Mucosa of stomach (tissue), 1 donor: ENCODE data around the gene CACNA2D3.
"Not testable (repeated sequence)": the region's sequence is repeated elsewhere in the genome, so short reads cannot be mapped to it uniquely, and the experiment has no call there.

Experiments used
- H3K27me3 ChIP-seq: one replicate; pipeline ENCODE4 v1.7.0; 2013; ENCODE audit warnings: mild to moderate bottlenecking, low read length; ENCODE audit not compliant: control insufficient read depth, insufficient read depth
- H3K36me3 ChIP-seq: one replicate; pipeline ENCODE4 v1.7.0; 2013; ENCODE audit warnings: low read length; ENCODE audit not compliant: control insufficient read depth, insufficient read depth
- H3K4me1 ChIP-seq: one replicate; pipeline ENCODE4 v1.7.0; 2013; ENCODE audit warnings: mild to moderate bottlenecking, low read length; ENCODE audit not compliant: control insufficient read depth, insufficient read depth
- H3K4me3 ChIP-seq: one replicate; pipeline ENCODE4 v1.7.0; 2013; ENCODE audit warnings: low read length
- H3K9ac ChIP-seq: one replicate; pipeline ENCODE4 v1.7.0; 2013; ENCODE audit warnings: mild to moderate bottlenecking, low read length, moderate library complexity
- H3K9me3 ChIP-seq: one replicate; pipeline ENCODE4 v1.7.0; 2013; ENCODE audit warnings: mild to moderate bottlenecking, low read length, moderate library complexity; ENCODE audit not compliant: control insufficient read depth
- donor health status: Pancreatic carcinoma.

Gene CACNA2D3

DNA sequence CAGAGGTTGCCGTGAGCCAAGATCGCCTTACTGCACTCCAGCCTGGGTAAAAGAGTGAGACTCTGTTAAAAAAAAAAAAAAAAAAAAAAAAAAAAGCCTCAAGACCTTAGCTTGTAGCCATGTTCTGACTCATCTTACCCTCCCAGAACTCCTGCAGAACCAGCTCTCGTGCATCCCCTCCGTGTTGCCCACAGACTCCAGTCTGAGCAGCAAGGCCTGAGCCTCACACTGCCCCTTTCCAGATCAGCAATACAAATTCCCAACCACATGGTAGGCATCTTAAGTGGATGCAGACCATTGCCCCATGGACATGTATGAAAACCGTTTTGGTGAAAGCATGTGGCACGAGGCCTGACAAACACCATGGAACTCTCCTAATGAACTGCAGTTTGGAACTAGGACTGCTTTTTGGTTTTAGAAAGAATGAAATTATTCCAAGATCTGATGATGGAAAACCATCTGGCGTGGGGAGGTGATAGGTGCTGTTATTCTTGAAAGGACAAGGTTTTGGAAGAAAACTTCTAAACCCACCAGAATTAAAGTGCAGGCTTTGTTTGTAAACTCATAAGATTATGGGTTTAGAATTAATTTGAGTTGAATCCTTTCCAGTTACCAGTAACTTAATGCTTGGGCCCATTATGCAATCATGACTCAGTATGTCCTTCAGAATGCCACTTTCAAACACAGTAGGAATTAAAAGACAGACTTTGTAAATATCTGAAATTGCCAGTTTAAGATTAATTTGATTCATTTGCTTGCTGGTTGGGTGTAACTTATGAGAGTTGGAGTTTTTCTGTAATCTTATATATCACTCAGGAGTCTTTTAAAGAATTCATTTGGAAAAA is 969.3 kb downstream of the CACNA2D3 start:
- H3K4me1 ChIP-seq = no peaks in the 10 kb centered on the region
- H3K9ac ChIP-seq = no peak overlapping the region
- no peaks in the 10 kb centered on the region for H3K27me3 ChIP-seq
- no peak overlapping the region for H3K4me3 ChIP-seq
- H3K36me3 ChIP-seq = no peaks in the 10 kb centered on the region
- no peaks in the 10 kb centered on the region for H3K9me3 ChIP-seq

DNA sequence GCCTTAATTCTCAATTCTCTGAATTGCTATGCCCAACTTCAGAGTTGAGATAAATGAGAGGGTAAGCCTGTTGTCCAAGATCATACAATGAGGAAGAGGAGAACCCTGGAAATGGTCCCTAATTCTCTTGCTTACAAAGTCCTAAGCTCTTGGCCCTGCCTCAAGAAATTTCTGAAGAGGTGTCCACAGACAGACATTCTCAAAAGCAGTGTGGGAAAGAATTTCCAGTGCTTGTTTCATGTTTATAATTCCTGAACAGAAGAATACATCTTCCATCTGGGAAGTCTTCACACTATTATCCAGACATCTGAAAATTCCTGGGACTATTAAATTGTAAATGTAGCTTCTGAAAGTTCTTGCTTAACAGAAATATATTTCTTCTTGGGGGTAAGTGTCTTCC is 972.3 kb downstream of the CACNA2D3 start:
- H3K4me1 ChIP-seq = no peaks in the 10 kb centered on the region
- H3K9me3 ChIP-seq = no peaks in the 10 kb centered on the region
- no peaks in the 10 kb centered on the region for H3K36me3 ChIP-seq
- no peak overlapping the region for H3K9ac ChIP-seq
- H3K4me3 ChIP-seq = no peak overlapping the region
- H3K27me3 ChIP-seq = no peaks in the 10 kb centered on the region

DNA sequence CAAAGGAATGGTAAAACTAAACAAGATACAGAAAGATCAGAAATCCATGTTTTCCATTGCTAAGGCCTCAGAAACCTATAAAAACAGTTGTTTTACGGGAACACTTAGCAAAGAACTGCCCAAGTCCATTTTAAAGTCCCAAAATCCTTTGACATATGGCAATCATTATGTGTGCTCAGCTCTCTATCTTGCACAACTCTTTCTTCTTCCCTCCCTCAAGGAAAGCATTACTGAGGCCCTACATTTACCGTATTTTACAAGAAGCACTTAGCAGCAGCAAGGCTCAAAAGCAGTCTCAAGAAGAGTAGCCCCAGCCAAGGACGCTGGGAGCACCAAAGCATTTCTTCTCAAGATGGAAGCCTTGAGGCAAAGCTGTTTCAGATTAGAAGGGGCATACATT is 975.1 kb downstream of the CACNA2D3 start:
- Histone ChIP-seq H3K27me3 (no peaks in the 10 kb centered on the region), H3K36me3 (no peaks in the 10 kb centered on the region), H3K9me3 (no peaks in the 10 kb centered on the region), H3K4me1 (no peaks in the 10 kb centered on the region), H3K9ac (no peak overlapping the region), H3K4me3 (no peak overlapping the region)

DNA sequence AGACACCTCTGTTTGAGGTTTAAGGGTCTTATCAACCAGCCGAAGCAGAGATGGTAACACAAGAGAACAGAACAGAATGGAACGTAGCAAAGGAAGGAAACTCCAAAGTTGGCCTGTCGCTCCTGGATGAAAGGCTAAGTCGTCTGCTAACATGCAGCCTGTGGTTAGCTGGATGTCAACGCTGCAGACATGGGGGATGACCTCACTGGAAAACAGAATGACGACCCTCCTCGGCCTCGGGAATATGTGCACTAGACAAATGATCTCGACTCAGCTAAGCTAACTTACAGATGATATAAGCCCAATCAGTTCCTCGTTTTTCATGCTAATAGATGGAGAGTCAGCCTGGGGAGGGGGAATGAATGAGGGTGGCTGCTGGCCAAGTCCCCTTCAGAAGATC is 983.3 kb downstream of the CACNA2D3 start:
- H3K4me1 ChIP-seq = no peaks in the 10 kb centered on the region
- no peaks in the 10 kb centered on the region for H3K9me3 ChIP-seq
- H3K9ac ChIP-seq = no peak overlapping the region
- no peak overlapping the region for H3K4me3 ChIP-seq
- H3K27me3 ChIP-seq = no peaks in the 10 kb centered on the region
- no peaks in the 10 kb centered on the region for H3K36me3 ChIP-seq

DNA sequence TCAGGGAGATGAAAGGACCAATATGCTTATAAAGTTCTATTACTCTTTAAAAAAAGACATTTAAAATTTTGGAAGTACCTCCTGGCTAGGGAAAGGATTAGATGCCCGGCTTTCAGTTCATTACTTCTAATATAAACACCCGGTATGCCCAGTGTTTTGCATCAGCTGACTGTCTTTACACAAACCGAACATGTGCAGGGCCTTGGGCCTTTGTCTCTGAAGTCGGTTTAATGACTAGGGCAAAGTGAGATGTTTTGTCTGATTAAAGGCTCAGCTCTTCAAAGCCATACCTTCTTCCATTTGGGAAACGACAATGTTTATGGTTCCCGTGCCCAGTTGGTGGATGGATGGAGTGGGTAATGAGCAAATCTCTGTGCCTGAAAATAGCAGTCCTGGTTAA is 984.8 kb downstream of the CACNA2D3 start:
- H3K36me3 ChIP-seq = no peaks in the 10 kb centered on the region
- H3K9ac ChIP-seq = no peak overlapping the region
- no peaks in the 10 kb centered on the region for H3K4me1 ChIP-seq
- no peaks in the 10 kb centered on the region for H3K9me3 ChIP-seq
- H3K4me3 ChIP-seq = no peak overlapping the region
- no peaks in the 10 kb centered on the region for H3K27me3 ChIP-seq

DNA sequence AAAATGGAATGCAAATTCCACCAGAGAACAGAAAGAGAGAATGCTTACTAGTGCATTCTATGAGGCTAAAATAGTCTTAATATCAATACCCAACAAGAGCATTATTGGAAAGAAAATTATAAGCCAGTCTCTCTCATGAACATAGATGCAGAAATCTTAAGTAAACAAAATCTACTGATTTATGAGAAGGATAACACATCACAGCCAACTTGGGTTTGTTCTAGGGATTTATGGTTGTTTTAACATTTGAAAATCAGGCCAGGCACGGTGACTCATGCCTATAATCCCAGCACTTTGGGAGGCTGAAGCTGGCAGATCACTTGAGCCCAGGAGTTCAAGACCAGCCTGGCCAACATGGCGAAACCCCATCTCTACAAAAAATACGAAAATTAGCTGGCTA is 989.6 kb downstream of the CACNA2D3 start:
- not testable (repeated sequence) for H3K27me3 ChIP-seq, H3K9me3 ChIP-seq, H3K9ac ChIP-seq, H3K36me3 ChIP-seq, H3K4me1 ChIP-seq, H3K4me3 ChIP-seq

DNA sequence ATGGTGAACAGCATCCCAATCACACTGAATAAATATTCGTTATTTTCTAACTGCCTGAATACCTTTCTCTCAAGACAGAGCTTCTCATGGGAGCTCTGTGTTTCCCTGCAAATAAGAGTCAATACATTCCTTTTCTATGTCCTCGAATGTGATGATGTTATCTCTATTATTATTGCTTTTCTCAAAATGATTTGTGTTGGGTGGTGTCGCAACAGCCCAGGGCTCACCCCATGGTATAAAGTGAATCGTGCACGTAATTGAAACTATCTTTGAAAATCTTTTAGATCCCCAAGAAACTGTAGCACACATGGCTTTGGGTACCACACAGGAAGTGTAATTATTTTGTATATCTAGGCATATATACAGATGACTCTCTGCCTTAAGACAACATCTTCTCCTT is 996.1 kb downstream of the CACNA2D3 start:
- Histone ChIP-seq H3K9me3 (no peaks in the 10 kb centered on the region), H3K27me3 (no peaks in the 10 kb centered on the region), H3K4me3 (no peak overlapping the region), H3K9ac (no peak overlapping the region), H3K4me1 (no peaks in the 10 kb centered on the region), H3K36me3 (no peaks in the 10 kb centered on the region)

DNA sequence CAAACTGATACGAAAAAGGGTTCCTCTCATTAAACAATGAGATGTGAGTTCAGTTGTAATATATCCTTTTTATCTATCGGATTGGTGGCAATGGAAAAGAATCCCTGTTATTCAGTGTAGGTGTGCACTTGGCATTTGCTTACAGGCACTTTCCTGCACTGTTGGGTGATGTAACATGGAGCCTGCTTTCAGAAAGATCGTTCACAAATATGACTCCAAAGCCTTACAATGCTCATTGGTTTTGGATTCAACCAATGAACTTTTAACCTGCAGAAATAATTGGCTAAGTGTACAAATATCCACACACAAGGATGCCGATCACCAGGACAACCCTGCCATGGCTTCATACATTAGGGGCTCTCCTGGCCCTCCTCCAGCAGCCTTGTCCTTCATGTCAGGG is 996.9 kb downstream of the CACNA2D3 start:
- Histone ChIP-seq H3K4me1 (no peaks in the 10 kb centered on the region), H3K4me3 (no peak overlapping the region), H3K36me3 (no peaks in the 10 kb centered on the region), H3K27me3 (no peaks in the 10 kb centered on the region), H3K9me3 (no peaks in the 10 kb centered on the region), H3K9ac (no peak overlapping the region)

DNA sequence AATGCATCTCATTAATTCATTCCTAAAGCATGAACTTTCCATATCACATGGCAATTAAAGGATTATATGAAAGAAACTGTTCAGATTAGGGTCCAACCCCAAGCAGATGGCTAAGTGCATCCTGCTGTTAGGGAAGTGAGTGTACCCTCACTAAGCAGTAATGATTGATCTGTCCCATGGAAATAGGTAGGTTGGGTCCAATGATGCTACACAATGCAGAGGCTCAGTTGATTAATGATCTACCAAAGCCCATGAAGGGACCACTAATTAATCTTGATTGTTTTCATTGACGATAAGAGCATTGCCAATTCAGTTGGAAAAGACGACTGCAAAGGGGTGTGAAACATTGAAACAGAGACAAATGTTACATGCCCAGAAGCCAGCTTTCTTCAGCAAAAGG is 1000.0 kb downstream of the CACNA2D3 start:
- Histone ChIP-seq H3K4me1 (no peaks in the 10 kb centered on the region), H3K27me3 (no peaks in the 10 kb centered on the region), H3K36me3 (no peaks in the 10 kb centered on the region), H3K9me3 (no peaks in the 10 kb centered on the region), H3K4me3 (no peak overlapping the region), H3K9ac (no peak overlapping the region)
